CD4-positive, alpha-beta memory T cell (primary cell): ENCODE results near the gene MACROD2. TPM values are rescaled to one million over a fixed set of nuclear protein-coding genes. Genes with fewer than 3 reads are reported as not detected.
A peak's percentile ranks its signal among the peaks of the same experiment; 100 is the strongest.

ENCODE experiments used
- CTCF ChIA-PET: fragments of 350-600 bp; sonication (Branson Sonifier 250); formaldehyde crosslinking; loops from one replicate; lab custom pipeline; 2021; ENCODE audit warnings: inconsistent platforms; ENCODE audit not compliant: partially characterized antibody; lab: Charles Lee
- POLR2A ChIA-PET: fragments of 350-600 bp; sonication (Branson Sonifier 250); formaldehyde crosslinking; loops from one replicate; lab custom pipeline; 2021; ENCODE audit not compliant: partially characterized antibody; lab: Charles Lee
- DNase-seq, 5 donors: peaks; one replicate each; pipeline versions ENCODE4 v3.0.0 to v3.0.0-alpha.2; 2020 to 2022; ENCODE audit warnings: mixed read lengths in 1 of 5
- H3K27ac ChIP-seq: one replicate; pipeline ENCODE4 v1.7.0; 2013; ENCODE audit warnings: low read depth, low read length
- H3K27me3 ChIP-seq: 2 replicates; pipeline ENCODE4 v1.7.0; 2013; ENCODE audit warnings: mild to moderate bottlenecking, low read length, moderate library complexity; ENCODE audit not compliant: insufficient read depth
- H3K36me3 ChIP-seq: 2 replicates; pipeline ENCODE4 v1.7.0; 2013; ENCODE audit warnings: mild to moderate bottlenecking, low read length, moderate library complexity; ENCODE audit not compliant: insufficient read depth
- H3K4me1 ChIP-seq: 2 replicates; pipeline ENCODE4 v1.7.0; 2013; ENCODE audit warnings: mild to moderate bottlenecking, low read length, moderate library complexity; ENCODE audit not compliant: insufficient read depth
- H3K4me3 ChIP-seq, 2 donors: one replicate each; pipeline ENCODE4 v1.7.0; 2013; ENCODE audit warnings: low read length in 2 of 2, mild to moderate bottlenecking in 1 of 2
- H3K9me3 ChIP-seq, 2 donors: one replicate each; pipeline ENCODE4 v1.7.0; 2013; ENCODE audit warnings: low read length in 2 of 2, control low read depth in 1 of 2; ENCODE audit not compliant: control insufficient read depth in 1 of 2
- H3K27ac Mint-ChIP-seq, 7 donors: one replicate each; pipeline ENCODE4 v1.8.0; 2020 to 2021; ENCODE audit warnings: mixed read lengths in 7 of 7, mild to moderate bottlenecking in 6 of 7, inconsistent platforms in 3 of 7, moderate library complexity in 3 of 7
- H3K27me3 Mint-ChIP-seq, 2 donors: one replicate each; pipeline ENCODE4 v1.8.0; 2020 to 2021; ENCODE audit warnings: mixed read lengths in 2 of 2
- H3K36me3 Mint-ChIP-seq, 2 donors: one replicate each; pipeline ENCODE4 v1.8.0; 2020 to 2021; ENCODE audit warnings: mixed read lengths in 2 of 2, inconsistent platforms in 1 of 2, mild to moderate bottlenecking in 1 of 2
- H3K4me1 Mint-ChIP-seq, 4 donors: one replicate each; pipeline ENCODE4 v1.8.0; 2020 to 2021; ENCODE audit warnings: mixed read lengths in 4 of 4, mild to moderate bottlenecking in 1 of 4
- H3K4me3 Mint-ChIP-seq, 8 donors: one replicate each; pipeline ENCODE4 v1.8.0; 2020 to 2021; ENCODE audit warnings: mixed read lengths in 8 of 8, mild to moderate bottlenecking in 7 of 8, moderate library complexity in 6 of 8, inconsistent platforms in 3 of 8
- H3K9me3 Mint-ChIP-seq, 8 donors: one replicate each; pipeline ENCODE4 v1.8.0; 2020 to 2021; ENCODE audit warnings: mixed read lengths in 8 of 8, mild to moderate bottlenecking in 5 of 8, inconsistent platforms in 3 of 8, moderate library complexity in 1 of 8
- intact Hi-C: fragments of 100-400 bp; cut with micrococcal nuclease; formaldehyde crosslinking; loops from one replicate; pipeline ENCODE4 v1.15.1; 2023
- polyA plus RNA-seq, 2 donors: library from polyadenylated mRNA; unstranded; fragments of 300-500 nt; fragmentation: Illumina TruSeq; gene quantifications; one replicate each; pipeline ENCODE4 v1.2.3, GENCODE V29; 2021
- total RNA-seq, 2 experiments: library from RNA; stranded (reverse); gene quantifications; one replicate each; pipeline ENCODE4 v1.2.3, GENCODE V29; 2021

Gene MACROD2
- total and polyA plus RNA-seq, 4 experiments from 2014 or later: not detected

DNA sequence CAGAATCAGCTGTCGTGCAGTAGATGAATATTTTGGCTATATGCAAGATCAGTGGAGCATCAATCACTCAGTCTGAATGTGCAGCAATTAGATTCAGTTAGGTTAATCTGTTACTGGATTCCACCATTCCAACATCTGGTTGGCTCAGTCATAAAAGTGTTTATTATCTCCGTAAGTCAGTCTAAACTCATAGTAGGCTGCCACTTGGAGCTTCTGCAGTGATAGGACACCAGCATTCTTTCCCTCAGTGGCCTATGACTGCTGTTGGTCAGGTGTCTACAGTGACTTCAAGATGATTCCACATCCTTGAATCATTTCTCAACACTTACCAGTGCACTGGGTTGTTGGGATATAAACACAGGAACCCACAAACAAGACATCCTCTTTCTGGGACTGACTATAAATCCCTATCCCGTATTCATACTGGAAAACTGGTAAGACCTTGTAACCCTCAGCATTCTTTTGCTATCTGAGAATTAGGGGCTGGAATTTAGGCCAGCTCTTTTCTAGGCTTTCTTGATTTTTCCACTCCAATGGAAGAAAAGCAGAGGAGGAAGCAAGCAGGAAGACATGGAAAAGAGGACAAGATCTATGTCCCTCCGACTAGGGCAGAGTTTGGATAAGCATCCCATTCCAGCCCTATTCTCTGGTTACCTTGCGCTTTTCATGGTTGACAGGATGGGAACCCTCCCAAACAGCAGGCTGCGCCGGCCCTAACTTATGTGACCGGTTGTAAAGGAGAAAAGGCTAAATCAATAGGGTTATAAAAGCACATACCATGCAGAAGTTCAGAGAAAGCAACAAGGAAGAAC, 1658.3 kb downstream of the MACROD2 start:
- no peak overlapping the region for H3K4me3 Mint-ChIP-seq

DNA sequence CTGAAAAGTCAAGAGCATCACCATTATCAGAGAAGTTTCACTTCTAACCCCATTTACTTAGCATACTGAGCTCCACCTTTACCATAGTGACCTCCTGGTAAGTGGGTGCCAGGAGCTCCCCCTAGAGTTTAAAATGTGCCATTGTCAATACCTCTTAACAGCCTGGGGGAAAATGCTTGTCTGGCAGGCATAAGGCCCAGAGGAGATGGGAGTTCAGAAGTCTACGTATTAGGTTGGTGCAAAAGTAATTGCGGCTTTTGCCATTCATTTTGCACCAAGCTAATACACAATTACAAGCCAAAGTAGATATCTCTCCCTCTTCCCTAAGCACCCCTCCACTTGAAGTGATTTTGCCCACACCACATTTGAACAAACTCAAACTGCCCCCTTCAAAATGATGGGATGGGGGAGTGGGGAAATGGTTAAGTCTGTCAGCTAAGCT, 1658.9 kb downstream of the MACROD2 start:
- no peak overlapping the region for H3K27ac ChIP-seq
- Mint-ChIP-seq H3K27ac (no peak overlapping the region), H3K4me3 (no peak overlapping the region), H3K27me3 (no peaks in the 10 kb centered on the region), H3K9me3 (peaks cover 0 to 5% (median under 1%) of the 10 kb centered on the region in 8 donors), H3K36me3 (no peaks in the 10 kb centered on the region), H3K4me1 (no peaks in the 10 kb centered on the region)
- H3K4me1 ChIP-seq: no peaks in the 10 kb centered on the region
- no peaks in the 10 kb centered on the region for H3K36me3 ChIP-seq
- ChIA-PET POLR2A (no interaction called here), CTCF (interaction anchor here (0.7 kb wide), 1 partner anchor 8 kb away, joined by 3 read pairs; no protein-coding TSS in a partner anchor)
- intact Hi-C loops: no loop called here
- H3K9me3 ChIP-seq: no peaks in the 10 kb centered on the region
- DNase-seq: peak in 1 of 5 donors; percentile 24
- no peak overlapping the region for H3K4me3 ChIP-seq
- no peaks in the 10 kb centered on the region for H3K27me3 ChIP-seq

More for the DNA sequence above, 1658.3 kb downstream of the MACROD2 start:
- Histone ChIP-seq H3K4me1 (no peaks in the 10 kb centered on the region), H3K4me3 (no peak overlapping the region), H3K27me3 (no peaks in the 10 kb centered on the region), H3K36me3 (no peaks in the 10 kb centered on the region), H3K27ac (no peak overlapping the region), H3K9me3 (no peaks in the 10 kb centered on the region)
- Mint-ChIP-seq H3K36me3 (no peaks in the 10 kb centered on the region), H3K4me1 (no peaks in the 10 kb centered on the region), H3K9me3 (peaks cover 0 to 8% (median 1%) of the 10 kb centered on the region in 8 donors), H3K27me3 (no peaks in the 10 kb centered on the region), H3K27ac (no peak overlapping the region)
- ChIA-PET CTCF (interaction anchor here (0.7 kb wide), 1 partner anchor 9 kb away, joined by 3 read pairs; no protein-coding TSS in a partner anchor), POLR2A (no interaction called here)
- intact Hi-C loops: no loop called here
- no peak for DNase-seq

DNA sequence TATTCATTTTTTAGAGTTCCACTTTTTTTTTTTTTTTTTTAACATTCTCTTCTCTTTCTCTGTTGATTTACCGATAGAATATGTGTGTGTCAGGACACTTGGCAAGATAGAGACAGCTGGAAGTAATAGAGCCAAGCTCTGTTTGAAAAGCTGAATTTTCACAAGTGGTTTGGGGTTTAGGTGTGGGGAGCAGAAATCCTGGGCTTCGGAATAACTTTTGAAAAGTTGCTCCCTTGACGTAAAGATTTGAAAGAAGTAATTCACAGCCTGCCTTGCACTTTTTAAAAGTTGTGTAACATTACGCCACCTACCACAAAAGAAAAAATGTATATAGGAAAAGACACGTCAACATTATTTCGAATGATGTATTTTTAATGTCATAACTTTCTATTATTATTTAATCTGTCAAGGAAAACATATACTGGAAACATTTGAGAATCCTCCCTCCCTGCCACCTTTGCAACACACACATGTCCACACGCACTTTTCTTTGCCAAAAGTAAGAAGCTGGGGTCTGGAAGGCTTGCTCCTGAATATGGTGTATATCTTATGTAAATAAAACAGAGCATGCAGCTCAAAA, 1660.1 kb downstream of the MACROD2 start:
- Mint-ChIP-seq H3K4me1 (no peaks in the 10 kb centered on the region), H3K9me3 (peaks cover 0 to 4% (median 0%) of the 10 kb centered on the region in 8 donors), H3K27ac (no peak overlapping the region), H3K4me3 (no peak overlapping the region), H3K27me3 (no peaks in the 10 kb centered on the region), H3K36me3 (no peaks in the 10 kb centered on the region)
- intact Hi-C loops: no loop called here
- CTCF ChIA-PET: no interaction called here
- no peaks in the 10 kb centered on the region for H3K36me3 ChIP-seq
- H3K27me3 ChIP-seq: no peaks in the 10 kb centered on the region
- no peaks in the 10 kb centered on the region for H3K9me3 ChIP-seq
- DNase-seq: no peak
- no peak overlapping the region for H3K27ac ChIP-seq
- H3K4me3 ChIP-seq: no peak overlapping the region
- H3K4me1 ChIP-seq: no peaks in the 10 kb centered on the region
- POLR2A ChIA-PET: no interaction called here

DNA sequence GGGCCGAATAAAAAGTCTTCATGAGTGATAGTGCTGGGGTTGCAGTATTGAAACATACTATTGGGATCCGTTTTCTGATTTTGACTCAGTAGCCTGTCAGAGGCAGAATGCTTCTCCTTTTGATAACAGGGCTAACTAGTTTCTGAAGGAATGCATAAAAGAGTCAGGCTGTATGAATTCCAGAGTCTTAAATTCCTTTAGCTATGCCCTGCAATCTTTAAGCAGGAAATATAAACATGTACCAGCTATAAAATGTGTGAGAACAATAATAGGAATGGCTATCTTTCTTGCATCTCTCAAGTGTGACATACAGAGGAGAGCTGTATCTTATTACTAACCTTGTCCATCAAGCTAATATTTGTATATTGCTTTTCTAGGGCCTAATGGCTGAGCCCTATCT, 1660.8 kb downstream of the MACROD2 start:
- intact Hi-C loops: no loop called here
- DNase-seq: no peak
- peaks cover 0 to 4% (median 0%) of the 10 kb centered on the region in 8 donors for H3K9me3 Mint-ChIP-seq
- Histone ChIP-seq H3K4me1 (no peaks in the 10 kb centered on the region), H3K9me3 (no peaks in the 10 kb centered on the region), H3K4me3 (no peak overlapping the region), H3K27me3 (no peaks in the 10 kb centered on the region), H3K27ac (no peak overlapping the region), H3K36me3 (no peaks in the 10 kb centered on the region)
- no peak overlapping the region for H3K4me3 Mint-ChIP-seq
- ChIA-PET CTCF (no interaction called here), POLR2A (no interaction called here)
- H3K27ac Mint-ChIP-seq: no peak overlapping the region
- no peaks in the 10 kb centered on the region for H3K27me3 Mint-ChIP-seq
- H3K4me1 Mint-ChIP-seq: no peaks in the 10 kb centered on the region
- no peaks in the 10 kb centered on the region for H3K36me3 Mint-ChIP-seq

DNA sequence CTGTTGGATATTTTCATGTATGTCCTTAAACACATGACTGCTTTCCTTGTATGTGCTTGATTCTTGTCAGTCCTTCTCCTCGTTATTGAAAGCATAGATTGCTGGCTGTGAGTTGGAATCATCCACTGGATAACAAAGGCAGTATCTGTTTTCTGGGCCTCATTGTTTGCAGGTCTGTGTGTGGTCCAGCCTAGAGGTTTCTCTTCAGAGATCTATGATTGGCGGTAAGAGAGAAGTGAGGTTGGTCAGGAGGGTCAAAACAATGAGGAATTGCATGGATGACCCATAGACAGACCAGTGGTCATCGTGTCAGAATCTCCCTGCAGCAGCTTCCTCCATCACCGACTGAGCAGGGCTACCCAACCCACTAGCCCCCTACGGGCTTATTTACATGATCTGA, 1663.0 kb downstream of the MACROD2 start:
- Histone ChIP-seq H3K4me1 (no peaks in the 10 kb centered on the region), H3K27ac (no peak overlapping the region), H3K27me3 (no peaks in the 10 kb centered on the region), H3K9me3 (no peaks in the 10 kb centered on the region), H3K4me3 (no peak overlapping the region), H3K36me3 (no peaks in the 10 kb centered on the region)
- Mint-ChIP-seq H3K4me1 (no peaks in the 10 kb centered on the region), H3K36me3 (no peaks in the 10 kb centered on the region), H3K27ac (no peak overlapping the region), H3K4me3 (no peak overlapping the region), H3K27me3 (no peaks in the 10 kb centered on the region), H3K9me3 (peaks cover 0 to 4% (median under 1%) of the 10 kb centered on the region in 8 donors)
- CTCF ChIA-PET: no interaction called here
- no peak for DNase-seq
- intact Hi-C loops: no loop called here
- POLR2A ChIA-PET: no interaction called here

DNA sequence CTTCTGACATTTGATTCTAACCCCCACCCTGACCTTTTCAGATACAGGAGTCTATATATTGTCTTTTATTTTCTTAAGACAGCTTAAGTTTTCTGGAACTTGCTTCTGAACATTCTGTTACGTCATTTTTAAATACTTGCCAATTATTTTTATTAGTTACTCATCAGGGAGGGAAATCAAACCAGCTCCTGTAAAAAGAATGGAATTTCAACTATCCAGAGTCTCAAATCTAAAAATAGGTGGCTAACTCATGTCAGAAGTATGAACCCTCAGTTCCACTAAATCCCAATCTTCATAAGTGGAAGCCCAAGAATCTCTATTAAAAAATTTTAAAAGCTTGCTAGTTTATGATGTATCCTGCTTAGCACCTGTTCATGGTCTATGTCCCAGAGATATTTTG, 1677.9 kb downstream of the MACROD2 start:
- CTCF ChIA-PET: no interaction called here
- no peak overlapping the region for H3K27ac ChIP-seq
- no peaks in the 10 kb centered on the region for H3K27me3 Mint-ChIP-seq
- no peaks in the 10 kb centered on the region for H3K4me1 Mint-ChIP-seq
- no peak for DNase-seq
- no peaks in the 10 kb centered on the region for H3K36me3 Mint-ChIP-seq
- no peaks in the 10 kb centered on the region for H3K9me3 ChIP-seq
- H3K9me3 Mint-ChIP-seq: peaks cover 0 to 15% (median 9%) of the 10 kb centered on the region in 8 donors
- no peak overlapping the region for H3K4me3 Mint-ChIP-seq
- intact Hi-C loops: no loop called here
- H3K4me1 ChIP-seq: no peaks in the 10 kb centered on the region
- H3K27me3 ChIP-seq: no peaks in the 10 kb centered on the region
- no peaks in the 10 kb centered on the region for H3K36me3 ChIP-seq
- no peak overlapping the region for H3K4me3 ChIP-seq
- POLR2A ChIA-PET: no interaction called here
- no peak overlapping the region for H3K27ac Mint-ChIP-seq

DNA sequence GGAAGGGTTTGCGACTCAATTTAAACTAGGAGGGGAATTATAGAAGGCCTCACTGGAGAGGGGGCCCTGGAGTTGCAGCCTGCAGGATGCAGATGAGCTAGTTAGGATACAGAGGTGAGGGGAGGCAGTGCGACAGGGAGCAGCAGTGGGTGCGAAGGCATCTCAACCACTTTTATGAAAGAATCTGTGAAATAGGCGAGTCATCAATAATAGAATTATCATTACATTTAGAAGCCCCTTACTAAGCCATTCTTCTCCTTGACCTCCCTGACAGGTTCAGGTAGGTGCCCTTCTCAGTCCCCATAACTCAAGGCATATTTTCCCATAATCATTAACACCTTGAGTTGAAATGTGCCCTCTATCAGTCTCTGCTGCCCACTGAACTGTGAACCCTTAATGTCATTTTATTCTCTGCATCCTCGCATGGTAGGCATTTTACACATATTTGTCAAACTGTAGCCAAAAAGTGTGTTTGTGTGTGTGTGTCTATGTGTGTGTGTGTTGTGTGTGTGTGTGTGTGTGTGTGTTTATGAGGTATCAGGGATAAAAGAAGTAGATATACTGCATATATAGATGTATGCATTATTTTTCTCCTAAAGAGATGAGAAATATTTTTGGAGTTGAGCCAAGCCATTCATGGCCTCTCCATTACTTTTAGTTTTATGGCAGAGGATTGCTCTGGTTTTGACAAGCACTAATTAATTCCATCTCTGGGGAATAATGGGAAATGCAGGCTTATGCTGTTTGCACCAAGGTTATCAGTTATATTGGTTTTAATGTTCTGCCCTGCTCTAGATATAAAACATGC, 1679.1 kb downstream of the MACROD2 start:
- Histone ChIP-seq H3K27ac (no peak overlapping the region), H3K4me3 (no peak overlapping the region), H3K36me3 (no peaks in the 10 kb centered on the region), H3K9me3 (no peaks in the 10 kb centered on the region), H3K4me1 (no peaks in the 10 kb centered on the region), H3K27me3 (no peaks in the 10 kb centered on the region)
- CTCF ChIA-PET: no interaction called here
- H3K9me3 Mint-ChIP-seq: peaks cover 0 to 13% (median 7%) of the 10 kb centered on the region in 8 donors
- no peak for DNase-seq
- POLR2A ChIA-PET: no interaction called here
- intact Hi-C loops: no loop called here
- no peaks in the 10 kb centered on the region for H3K27me3 Mint-ChIP-seq
- no peak overlapping the region for H3K4me3 Mint-ChIP-seq
- no peaks in the 10 kb centered on the region for H3K4me1 Mint-ChIP-seq
- H3K27ac Mint-ChIP-seq: peak overlapping the region in 1 of 7 donors; percentile 20
- no peaks in the 10 kb centered on the region for H3K36me3 Mint-ChIP-seq
